ENCODE data around the gene HCFC1R1. TPM values are rescaled to one million over a fixed set of nuclear protein-coding genes. Genes with fewer than 3 reads are reported as not detected.

Gene HCFC1R1
- total RNA-seq, 1 experiment from 2014 or later, result 60.0 TPM

GRCh38 chr16:3008690-3009037 lies 15.1 kb downstream of the HCFC1R1 start:
- CTCF ChIA-PET, result no interaction called here
- no peaks in the 10 kb centered on the region for H3K79me2 ChIP-seq (ENCODE audit: insufficient read depth, low read length)
- TF ChIP-seq REST (IDR thresholded peaks at IDR 0.05; ENCODE audit: low read depth), result no peak
- no peak for TF ChIP-seq YY1 (IDR thresholded peaks at IDR 0.05; ENCODE audit: extremely low read depth, insufficient replicate concordance, low read depth, low read length)
- TF ChIP-seq MAX (IDR thresholded peaks at IDR 0.05), result no peak
- TF ChIP-seq ZNF274 (IDR thresholded peaks at IDR 0.05; ENCODE audit: low read depth, low read length), result no peak
- TF ChIP-seq CBX3 (IDR thresholded peaks at IDR 0.05; ENCODE audit: low read depth), result no peak
- no peak for TF ChIP-seq EZH2 (IDR thresholded peaks at IDR 0.05)
- no peak for TF ChIP-seq TCF7L2 (IDR thresholded peaks at IDR 0.05; ENCODE audit: borderline replicate concordance, extremely low read depth, insufficient read depth, insufficient read length)
- TF ChIP-seq ATF3 (IDR thresholded peaks at IDR 0.05), result no peak
- no peak for TF ChIP-seq EZH2phosphoT487 (IDR thresholded peaks at IDR 0.05; ENCODE audit: borderline replicate concordance)
- TF ChIP-seq SRF (IDR thresholded peaks at IDR 0.05; ENCODE audit: low read depth), result no peak
- TF ChIP-seq CTCF (IDR thresholded peaks at IDR 0.05 in 2 of 3, conservative IDR thresholded peaks at IDR 0.05 in 1 of 3; ENCODE audit: borderline replicate concordance in 1 of 3, insufficient read depth in 1 of 3, low read depth in 2 of 3, low read length in 2 of 3), result no peak
- no peak for TF ChIP-seq ZBTB33 (IDR thresholded peaks at IDR 0.05; ENCODE audit: extremely low read depth, insufficient replicate concordance, low read length)
- no peak for TF ChIP-seq CEBPB (IDR thresholded peaks at IDR 0.05; ENCODE audit: low read depth)
- no peaks in the 10 kb centered on the region for H4K20me1 ChIP-seq (ENCODE audit: insufficient read depth)
- no peaks in the 10 kb centered on the region for H3K36me3 ChIP-seq (ENCODE audit: control insufficient read depth in 1 of 2, insufficient read depth in 2 of 2, low read length in 2 of 2)
- RAD21 ChIA-PET (ENCODE audit: low non-redundant PET in 1 of 2, low total read pairs in 2 of 2, uncharacterized antibody in 2 of 2, unreplicated experiment in 2 of 2), result no interaction called here
- H3K9me2 ChIP-seq (ENCODE audit: insufficient read depth), result no peaks in the 10 kb centered on the region
- H2AFZ ChIP-seq (ENCODE audit: low read depth, low read length, poor library complexity, severe bottlenecking), result no peak overlapping the region
- no peak overlapping the region for H3K27ac ChIP-seq (ENCODE audit: low read depth, low read length)
- no peaks in the 10 kb centered on the region for H3K9me3 ChIP-seq (ENCODE audit: control insufficient read depth in 1 of 2, insufficient read depth in 1 of 2, low read depth in 1 of 2, low read length in 2 of 2)
- H3K4me2 ChIP-seq (ENCODE audit: low read length), result peak overlapping the region; percentile 84
- H3K4me3 ChIP-seq (replicated peaks in 1 of 2; ENCODE audit: low read depth in 1 of 2, low read length in 2 of 2), result no peak overlapping the region; a peak in 1 of 4 replicates
- BruUV-seq (replicated peaks), result no TSS peak
- peak overlapping the region; percentile 64 for H3K9ac ChIP-seq (ENCODE audit: low read length)
- intact Hi-C loops (cut with micrococcal nuclease), result no loop called here
- no peaks in the 10 kb centered on the region for H3K27me3 ChIP-seq (ENCODE audit: insufficient read depth, low read length)
- H3K4me1 ChIP-seq (ENCODE audit: control insufficient read depth in 1 of 2, insufficient read depth in 2 of 2, low read length in 2 of 2), result peaks cover 64 to 89% of the 10 kb centered on the region in 2 experiments
- ATAC-seq (no peak), DNase-seq (ENCODE audit: low read depth, low spot score) (no peak)
- POLR2A ChIA-PET, result interaction anchor here (11.4 kb wide), 1 partner anchor 13 kb away, joined by 188 read pairs; the partner anchor contains the start of genes CLDN6, HCFC1R1, THOC6 and TNFRSF12A

Measured in HCT116 (cell line).